Mesenteric fat pad (tissue), 1 donor: Measurements from ENCODE around the gene TLL2. TPM values are rescaled to one million over a fixed set of nuclear protein-coding genes. Genes with fewer than 3 reads are reported as not detected.
A peak's percentile ranks its signal among the peaks of the same experiment; 100 is the strongest.
"Not testable (repeated sequence)": the region's sequence is repeated elsewhere in the genome, so short reads cannot be mapped to it uniquely, and the experiment has no call there.

ENCODE experiments used
- DNase-seq: peaks from one replicate; pipeline ENCODE4 v3.0.0-alpha.2; 2020; ENCODE audit warnings: low spot score
- long read RNA-seq: library from polyadenylated mRNA; unstranded; transcript quantifications from one replicate; pipeline ENCODE4 v2.0.0, GENCODE V29; 2020
- total RNA-seq: library from RNA; stranded (reverse); fragmentation: NEBNext Ultra II Directional; extraction: Animal tissue kit (Norgen Biotek cat#: 25700); gene quantifications from one replicate; pipeline ENCODE4 v1.2.1, GENCODE V29; 2021
- donor health status: DM: yes; HTN: yes; CAD: no.

The TLL2 gene
- total RNA-seq = not detected
- long read RNA-seq, partial matches to known transcripts = 1 of 2 reads
- long read RNA-seq, other reads (novel, unspliced or antisense) = 1 of 2 reads

DNA sequence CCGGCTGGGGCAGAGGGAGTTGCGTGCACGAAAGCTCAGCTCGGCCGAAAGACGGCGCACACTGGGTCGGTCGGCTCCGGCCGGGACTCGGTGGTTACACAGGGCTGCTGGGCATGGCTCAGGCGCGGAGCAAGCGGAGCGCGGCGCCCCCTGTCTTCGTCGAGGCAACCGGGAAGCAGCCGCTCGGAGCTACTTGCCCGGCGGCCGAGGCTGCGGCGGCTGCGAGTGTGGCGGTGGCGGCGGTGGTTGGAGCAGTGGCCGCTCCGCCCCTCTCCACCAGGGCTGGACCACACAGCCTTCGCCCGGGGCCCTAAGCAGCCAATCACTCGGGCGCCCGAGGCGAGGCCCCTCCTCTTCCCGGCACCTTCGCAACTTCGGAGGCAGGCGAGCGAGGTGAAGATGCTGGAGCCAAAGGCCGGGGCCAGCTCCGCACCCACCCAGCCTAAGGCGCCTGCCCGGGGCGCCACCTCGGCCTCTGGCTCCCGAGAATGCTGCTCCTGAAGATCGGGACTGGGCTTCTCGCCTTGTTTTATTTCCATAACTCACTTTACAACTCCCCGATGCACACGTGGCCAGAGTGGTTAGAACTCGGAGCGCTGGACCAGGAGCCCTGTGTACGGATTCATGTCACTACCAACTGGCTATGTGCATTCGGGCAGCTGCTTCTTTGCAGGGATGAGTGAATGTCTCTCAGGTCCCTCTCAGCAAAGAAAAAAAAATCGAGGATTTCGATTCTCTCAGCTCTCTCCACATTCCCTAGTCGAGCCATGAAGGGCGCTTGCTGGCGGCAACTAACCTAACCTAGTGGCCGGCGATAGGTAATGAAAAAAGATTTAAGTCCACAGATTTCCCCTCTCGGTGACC lies at the start of gene TLL2:
TSS of gene TLL2 (minus strand) at position 229 of the 864 bp plus-strand sequence. CDS start 241 bp downstream, outside the sequence.
- peak; percentile 95 for DNase-seq

GRCh38 chr10:96560966-96561887 lies 47.5 kb upstream of the TLL2 start:
- DNase-seq = no peak

DNA sequence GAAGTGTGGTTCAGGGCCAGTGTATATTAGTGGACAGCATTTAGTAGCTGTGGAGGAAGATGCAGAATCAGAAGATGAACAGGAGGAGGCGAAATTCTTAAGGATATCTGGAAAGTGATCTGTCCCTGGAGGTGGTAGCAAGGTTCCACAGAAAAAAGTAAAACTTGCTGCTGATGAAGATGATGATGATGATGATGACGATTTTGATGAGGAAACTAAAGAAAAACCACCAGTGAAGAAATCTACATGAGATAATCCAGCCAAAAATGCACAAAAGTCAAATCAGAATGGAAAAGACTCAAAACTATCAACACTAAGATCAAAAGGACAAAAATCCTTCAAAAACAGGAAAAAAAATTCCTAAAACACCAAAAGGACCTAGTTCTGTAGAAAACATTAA lies 46.8 kb upstream of the TLL2 start:
- DNase-seq = no peak

DNA sequence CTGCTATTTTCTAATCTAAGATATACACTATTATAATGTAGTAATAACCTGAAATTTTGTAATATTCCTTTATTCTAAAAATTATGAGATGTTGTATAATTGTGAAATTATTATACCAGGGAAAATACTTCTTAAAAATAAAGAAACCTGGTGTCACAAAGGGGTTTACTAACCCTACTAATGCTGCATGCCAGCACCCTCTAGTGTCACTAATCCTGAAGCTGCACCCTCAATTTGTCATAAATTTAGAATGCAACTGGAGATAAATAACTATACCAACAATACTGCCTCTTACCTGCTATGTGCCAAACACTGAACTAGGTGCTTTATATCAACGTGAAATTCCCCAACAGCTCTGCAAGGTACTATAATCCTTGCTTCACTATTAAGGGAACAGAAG lies 42.3 kb upstream of the TLL2 start:
- DNase-seq = no peak

DNA sequence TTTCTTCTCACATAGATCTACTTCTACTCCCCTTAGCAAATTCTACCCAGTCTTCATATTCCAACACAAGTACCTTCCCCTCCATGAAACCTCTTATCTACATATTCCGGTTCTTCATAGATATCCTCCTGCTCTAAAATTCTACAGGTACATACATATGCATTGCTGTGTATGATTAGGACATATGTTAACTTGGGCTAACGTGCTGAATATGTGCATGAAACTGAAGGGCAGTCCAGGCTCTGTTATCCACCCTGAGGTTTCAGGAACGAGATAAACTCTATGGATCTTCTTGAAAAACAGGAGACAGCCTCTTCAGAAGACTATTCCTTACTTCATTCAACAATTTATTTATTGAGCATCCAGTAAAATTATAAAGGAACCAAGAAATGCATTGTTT lies 41.6 kb upstream of the TLL2 start:
- DNase-seq = no peak

DNA sequence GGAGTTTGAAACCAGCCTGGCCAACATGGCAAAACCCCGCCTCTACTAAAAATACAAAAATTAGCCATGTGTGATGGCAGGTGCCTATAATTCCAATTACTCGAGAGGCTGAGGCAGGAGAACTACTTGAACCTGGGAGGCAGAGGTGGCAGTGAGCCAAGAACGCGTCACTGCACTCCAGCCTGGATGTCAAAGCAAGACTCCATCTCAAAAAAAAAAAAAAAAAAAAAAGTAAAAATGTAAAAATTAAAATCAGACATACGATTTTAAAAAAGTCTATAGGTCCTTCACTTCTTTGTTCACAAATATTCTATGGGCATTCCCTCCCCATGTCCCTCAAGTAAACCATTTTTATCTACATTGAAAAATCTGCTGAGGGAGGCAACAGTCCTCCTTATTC lies 34.9 kb upstream of the TLL2 start:
- DNase-seq = no peak

GRCh38 chr10:96545558-96545957 lies 31.8 kb upstream of the TLL2 start:
- DNase-seq = not testable (repeated sequence)

GRCh38 chr10:96541921-96542320 lies 28.2 kb upstream of the TLL2 start:
- DNase-seq = no peak

- no peak for DNase-seq
These were observed 26.5 kb upstream of the TLL2 start for GRCh38 chr10:96540240-96540639.

GRCh38 chr10:96538683-96539082 lies 25.0 kb upstream of the TLL2 start:
- DNase-seq = no peak

- DNase-seq = no peak
These were observed 22.4 kb upstream of the TLL2 start for GRCh38 chr10:96536129-96536528.

DNA sequence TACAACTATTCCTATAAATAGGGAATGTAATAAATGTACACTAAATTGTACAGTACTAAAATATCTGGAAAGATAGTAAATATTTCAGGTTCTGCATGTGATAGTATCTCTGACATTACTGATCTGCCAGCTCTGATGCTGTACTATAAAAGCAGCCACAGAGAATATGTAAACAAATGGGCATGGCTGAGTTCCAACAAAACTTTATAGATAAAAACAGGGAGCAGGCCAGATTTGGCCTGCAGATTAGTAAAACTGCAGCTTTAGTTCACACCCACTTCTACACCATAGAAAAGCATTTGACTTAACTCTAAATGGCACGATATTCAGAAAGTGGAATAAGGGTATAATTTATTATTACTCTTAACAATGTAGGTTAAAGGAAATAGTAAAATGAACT lies 18.8 kb upstream of the TLL2 start:
- no peak for DNase-seq

- no peak for DNase-seq
These were observed 16.0 kb upstream of the TLL2 start for GRCh38 chr10:96529634-96530279.

DNA sequence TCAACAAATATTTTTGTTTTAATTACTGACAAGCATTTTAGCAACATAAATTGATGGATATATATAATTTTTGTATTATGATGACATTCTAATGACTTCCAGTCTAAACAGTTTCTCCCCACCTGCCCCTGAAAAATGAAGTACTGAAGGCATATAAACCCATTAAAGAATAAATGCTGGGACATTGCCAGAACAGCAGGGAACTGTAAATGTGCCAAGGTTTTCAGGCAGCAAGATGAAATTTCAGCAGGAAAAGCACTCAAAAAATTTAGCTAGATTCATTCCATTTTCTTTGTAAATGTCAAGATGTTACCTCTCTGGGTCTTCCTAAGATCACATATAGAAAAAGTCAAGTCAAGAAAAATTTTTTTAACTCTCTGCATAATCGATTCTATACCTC lies 11.0 kb upstream of the TLL2 start:
- DNase-seq = no peak

DNA sequence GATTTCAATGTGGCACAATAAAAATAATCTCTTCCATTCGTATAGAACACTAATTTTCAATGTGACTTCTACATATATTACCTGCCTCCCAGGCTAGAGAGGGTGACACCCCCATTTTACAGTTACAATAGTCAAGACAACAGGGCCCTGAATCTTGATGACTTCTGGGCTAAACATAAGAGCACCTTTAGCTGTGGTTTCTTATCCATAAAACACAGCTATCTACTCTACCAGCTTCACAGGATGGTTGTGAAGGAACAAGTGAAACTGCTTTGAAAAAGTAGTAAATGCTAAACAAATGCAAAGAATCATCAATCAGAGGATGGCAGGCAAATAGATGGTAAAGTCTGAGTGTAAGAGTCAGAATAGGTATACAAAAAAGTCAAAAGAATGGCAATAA lies 3.6 kb upstream of the TLL2 start:
- DNase-seq = no peak

GRCh38 chr10:96516337-96516736 lies 2.6 kb upstream of the TLL2 start:
- no peak for DNase-seq

DNA sequence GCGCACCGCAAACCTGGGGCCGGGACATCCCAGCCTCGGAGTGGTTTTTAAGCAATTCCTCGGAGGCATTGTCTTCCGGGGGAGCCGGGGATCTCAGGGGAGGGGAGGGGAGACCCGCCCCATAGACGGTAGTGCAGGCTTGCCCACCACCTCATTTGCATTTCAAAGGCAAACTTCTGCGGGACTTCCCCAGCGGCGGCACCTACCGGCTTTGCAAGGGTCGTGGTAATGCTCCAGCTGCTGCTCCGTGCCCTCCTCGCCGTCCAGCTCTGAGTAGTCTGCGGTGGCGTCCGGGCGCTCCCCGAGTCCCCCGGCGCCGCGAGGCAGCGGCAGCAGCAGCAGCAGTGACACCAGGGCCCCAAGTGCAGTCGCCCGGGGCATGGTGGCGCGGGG lies 425 bp downstream of the TLL2 start:
- no peak for DNase-seq

DNA sequence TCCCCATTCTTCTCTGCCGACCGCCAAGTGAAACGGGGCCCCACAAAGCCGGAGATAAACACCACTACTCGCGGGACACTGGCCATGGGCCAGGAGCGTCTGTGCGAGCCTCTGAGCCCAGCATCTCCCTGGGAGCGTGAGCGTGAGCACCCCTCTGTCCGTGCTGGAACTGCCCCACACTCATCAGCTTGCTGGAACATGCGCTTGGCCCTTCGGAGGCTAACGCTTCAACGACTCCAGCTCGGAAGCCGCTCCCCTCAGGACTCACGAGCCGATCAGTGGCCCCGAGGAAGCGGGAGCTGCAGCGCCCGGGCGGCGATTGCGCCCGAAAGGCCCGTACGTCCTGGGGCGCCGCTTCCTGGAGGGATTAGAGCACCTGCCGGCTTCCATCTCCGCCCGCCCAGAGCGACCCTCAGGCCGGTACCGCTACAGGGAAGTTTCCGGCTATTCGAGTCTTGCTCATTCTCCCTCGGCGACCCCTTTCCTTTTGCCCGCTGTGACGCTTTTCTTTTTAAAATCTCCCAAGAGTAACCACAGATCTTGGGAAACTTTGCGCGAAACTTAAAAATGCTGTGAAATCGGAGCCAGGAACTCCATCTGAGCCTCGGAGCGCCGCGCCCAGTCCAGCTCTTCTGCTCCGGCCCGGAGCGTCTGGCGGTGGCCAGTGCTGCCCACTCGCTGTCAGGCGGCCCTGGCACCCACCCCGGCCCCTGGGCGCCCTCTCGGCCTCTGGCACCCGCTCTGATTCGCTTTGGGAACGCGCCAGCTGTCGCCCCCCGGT lies 1.0 kb downstream of the TLL2 start:
- DNase-seq = no peak

GRCh38 chr10:96511044-96511945 lies 2.4 kb downstream of the TLL2 start:
- DNase-seq = peak; percentile 67
